Measurements from ENCODE around the gene ZNF586.

ZNF586 gene

GRCh38 chr19:57829316-57829715 is 59.8 kb downstream of the ZNF586 start:
- no peak for DNase-seq

DNA sequence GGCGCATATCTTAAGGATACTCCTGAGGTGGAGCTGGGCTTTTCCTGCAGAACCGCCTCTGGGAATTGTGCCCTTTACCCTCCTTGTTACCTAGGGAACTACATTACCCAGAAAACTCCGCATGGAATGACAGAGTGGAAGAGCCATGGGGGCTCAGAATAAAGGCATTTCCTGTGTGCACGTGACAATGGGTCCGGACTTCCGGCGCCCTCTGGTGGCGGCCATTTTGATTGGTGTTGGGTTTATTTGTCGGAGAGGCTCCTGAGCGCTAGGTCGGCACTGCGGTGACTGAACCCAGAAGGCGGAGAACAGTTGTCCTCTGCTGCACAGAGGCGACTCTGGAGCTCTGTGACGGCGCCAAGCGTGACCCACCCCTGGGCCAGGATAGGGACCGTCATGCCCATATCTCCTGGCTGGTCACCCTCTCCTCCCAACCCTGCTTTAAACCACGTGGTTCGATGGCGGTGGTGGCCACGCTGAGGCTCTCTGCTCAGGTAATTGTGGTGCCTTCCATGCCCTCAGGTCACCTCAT is 60.7 kb downstream of the ZNF586 start, which contains the start of gene ZNF587B:
ZNF587B (plus strand) TSS at position 229 of the 532 bp plus-strand sequence; CDS start at position 459, 230 bp downstream.
- no peak for DNase-seq
